Measurements from ENCODE around the gene C2orf92.
"Not testable (repeated sequence)": the region's sequence is repeated elsewhere in the genome, so short reads cannot be mapped to it uniquely, and the experiment has no call there.

DNA sequence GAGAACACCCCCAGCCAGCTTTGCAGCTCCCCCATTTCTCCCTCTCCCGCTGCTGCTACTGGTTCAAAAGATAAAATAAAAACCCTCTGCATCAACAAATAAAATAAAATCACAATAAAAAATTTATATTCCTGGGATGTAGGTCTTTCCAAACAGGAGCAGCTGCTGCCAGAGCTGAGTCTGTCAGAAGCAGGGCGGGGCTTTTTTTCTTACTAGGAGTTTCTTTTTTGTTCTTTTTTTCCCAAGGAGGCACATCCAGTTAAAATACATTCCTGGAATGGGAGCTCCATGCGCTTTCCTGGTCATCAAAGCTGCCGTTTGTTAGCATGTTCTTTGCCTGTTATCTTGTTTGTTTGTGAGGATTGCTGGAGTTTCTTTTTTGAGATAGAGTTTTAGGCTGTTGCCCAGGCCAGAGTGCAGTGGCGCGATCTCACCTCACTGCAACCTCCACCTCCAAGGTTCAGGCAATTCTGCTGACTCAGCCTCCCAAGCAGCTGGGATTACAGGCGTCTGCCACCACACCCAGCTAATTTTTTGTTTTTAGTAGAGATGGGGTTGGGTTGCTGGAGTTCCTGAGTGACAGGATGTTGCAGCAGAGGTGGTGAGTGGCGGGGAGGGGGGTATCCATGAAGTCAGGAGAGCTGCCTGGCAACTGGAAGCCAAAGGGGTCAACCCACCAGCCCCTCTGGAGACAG is 44.0 kb upstream of the C2orf92 start:
- TF ChIP-seq CTCF (IDR thresholded peaks at IDR 0.05; ENCODE audit: poor library complexity, severe bottlenecking); EP300 (conservative IDR thresholded peaks at IDR 0.05; ENCODE audit: poor library complexity, severe bottlenecking); RAD21 (conservative IDR thresholded peaks at IDR 0.05); POLR2AphosphoS5 (IDR thresholded peaks at IDR 0.05); EZH2 (IDR thresholded peaks at IDR 0.05; ENCODE audit: borderline replicate concordance, insufficient read depth, low read length, poor library complexity, severe bottlenecking); MXI1 (conservative IDR thresholded peaks at IDR 0.05; ENCODE audit: poor library complexity, severe bottlenecking); SMC3 (conservative IDR thresholded peaks at IDR 0.05; ENCODE audit: poor library complexity); TAF1 (IDR thresholded peaks at IDR 0.05; ENCODE audit: low read depth): not testable (repeated sequence)
- TF ChIP-seq, protein P1, sequence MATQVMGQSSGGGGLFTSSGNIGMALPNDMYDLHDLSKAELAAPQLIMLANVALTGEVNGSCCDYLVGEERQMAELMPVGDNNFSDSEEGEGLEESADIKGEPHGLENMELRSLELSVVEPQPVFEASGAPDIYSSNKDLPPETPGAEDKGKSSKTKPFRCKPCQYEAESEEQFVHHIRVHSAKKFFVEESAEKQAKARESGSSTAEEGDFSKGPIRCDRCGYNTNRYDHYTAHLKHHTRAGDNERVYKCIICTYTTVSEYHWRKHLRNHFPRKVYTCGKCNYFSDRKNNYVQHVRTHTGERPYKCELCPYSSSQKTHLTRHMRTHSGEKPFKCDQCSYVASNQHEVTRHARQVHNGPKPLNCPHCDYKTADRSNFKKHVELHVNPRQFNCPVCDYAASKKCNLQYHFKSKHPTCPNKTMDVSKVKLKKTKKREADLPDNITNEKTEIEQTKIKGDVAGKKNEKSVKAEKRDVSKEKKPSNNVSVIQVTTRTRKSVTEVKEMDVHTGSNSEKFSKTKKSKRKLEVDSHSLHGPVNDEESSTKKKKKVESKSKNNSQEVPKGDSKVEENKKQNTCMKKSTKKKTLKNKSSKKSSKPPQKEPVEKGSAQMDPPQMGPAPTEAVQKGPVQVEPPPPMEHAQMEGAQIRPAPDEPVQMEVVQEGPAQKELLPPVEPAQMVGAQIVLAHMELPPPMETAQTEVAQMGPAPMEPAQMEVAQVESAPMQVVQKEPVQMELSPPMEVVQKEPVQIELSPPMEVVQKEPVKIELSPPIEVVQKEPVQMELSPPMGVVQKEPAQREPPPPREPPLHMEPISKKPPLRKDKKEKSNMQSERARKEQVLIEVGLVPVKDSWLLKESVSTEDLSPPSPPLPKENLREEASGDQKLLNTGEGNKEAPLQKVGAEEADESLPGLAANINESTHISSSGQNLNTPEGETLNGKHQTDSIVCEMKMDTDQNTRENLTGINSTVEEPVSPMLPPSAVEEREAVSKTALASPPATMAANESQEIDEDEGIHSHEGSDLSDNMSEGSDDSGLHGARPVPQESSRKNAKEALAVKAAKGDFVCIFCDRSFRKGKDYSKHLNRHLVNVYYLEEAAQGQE (IDR thresholded peaks at IDR 0.05; ENCODE audit: borderline replicate concordance), result not testable (repeated sequence)
